GM12864 (cell line): ENCODE measurements around the gene RAP1GAP2.

ENCODE experiments used
- DNase-seq: peaks from one replicate; pipeline ENCODE4 v3.0.0-alpha.2; 2011; ENCODE audit warnings: low read depth
- H3K4me3 ChIP-seq: 2 replicates; pipeline ENCODE4 v1.5.1; 2011; ENCODE audit warnings: mild to moderate bottlenecking, low read depth, low read length, control low read depth
- TF ChIP-seq, protein P1 (sequence below): IDR thresholded peaks from 2 replicates; pipeline ENCODE4 v1.5.1; 2011; ENCODE audit warnings: low read depth, mild to moderate bottlenecking, moderate library complexity, low read length, control low read depth, inconsistent platforms; ENCODE audit errors: missing control alignments

RAP1GAP2 gene

GRCh38 chr17:2758870-2759269, 37.4 kb upstream of the RAP1GAP2 start:
- no peak for DNase-seq
- no peak overlapping the region for H3K4me3 ChIP-seq
- TF ChIP-seq, protein P1, sequence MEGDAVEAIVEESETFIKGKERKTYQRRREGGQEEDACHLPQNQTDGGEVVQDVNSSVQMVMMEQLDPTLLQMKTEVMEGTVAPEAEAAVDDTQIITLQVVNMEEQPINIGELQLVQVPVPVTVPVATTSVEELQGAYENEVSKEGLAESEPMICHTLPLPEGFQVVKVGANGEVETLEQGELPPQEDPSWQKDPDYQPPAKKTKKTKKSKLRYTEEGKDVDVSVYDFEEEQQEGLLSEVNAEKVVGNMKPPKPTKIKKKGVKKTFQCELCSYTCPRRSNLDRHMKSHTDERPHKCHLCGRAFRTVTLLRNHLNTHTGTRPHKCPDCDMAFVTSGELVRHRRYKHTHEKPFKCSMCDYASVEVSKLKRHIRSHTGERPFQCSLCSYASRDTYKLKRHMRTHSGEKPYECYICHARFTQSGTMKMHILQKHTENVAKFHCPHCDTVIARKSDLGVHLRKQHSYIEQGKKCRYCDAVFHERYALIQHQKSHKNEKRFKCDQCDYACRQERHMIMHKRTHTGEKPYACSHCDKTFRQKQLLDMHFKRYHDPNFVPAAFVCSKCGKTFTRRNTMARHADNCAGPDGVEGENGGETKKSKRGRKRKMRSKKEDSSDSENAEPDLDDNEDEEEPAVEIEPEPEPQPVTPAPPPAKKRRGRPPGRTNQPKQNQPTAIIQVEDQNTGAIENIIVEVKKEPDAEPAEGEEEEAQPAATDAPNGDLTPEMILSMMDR = no peak

DNA sequence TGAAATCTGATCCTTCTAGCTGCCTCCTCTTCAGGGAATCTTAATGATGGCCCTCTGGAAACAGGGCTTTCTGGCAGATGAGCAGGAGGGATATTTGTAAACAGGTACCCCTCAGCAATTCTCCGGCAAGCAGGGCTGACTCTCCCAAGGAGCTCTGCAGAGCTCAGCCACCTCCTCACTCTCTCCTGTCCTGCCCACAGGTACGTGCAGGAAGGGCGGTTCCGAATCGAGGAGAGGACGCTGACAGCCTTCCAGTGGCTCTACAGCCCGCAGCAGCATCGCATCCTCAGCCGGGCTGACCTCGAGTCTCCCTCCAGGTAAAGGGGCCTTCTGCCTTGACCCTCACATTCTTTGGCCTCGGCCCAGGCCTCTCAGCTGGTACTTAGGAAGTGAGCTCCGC, 26.1 kb upstream of the RAP1GAP2 start:
- H3K4me3 ChIP-seq = no peak overlapping the region
- TF ChIP-seq, protein P1 = no peak
- DNase-seq = no peak

DNA sequence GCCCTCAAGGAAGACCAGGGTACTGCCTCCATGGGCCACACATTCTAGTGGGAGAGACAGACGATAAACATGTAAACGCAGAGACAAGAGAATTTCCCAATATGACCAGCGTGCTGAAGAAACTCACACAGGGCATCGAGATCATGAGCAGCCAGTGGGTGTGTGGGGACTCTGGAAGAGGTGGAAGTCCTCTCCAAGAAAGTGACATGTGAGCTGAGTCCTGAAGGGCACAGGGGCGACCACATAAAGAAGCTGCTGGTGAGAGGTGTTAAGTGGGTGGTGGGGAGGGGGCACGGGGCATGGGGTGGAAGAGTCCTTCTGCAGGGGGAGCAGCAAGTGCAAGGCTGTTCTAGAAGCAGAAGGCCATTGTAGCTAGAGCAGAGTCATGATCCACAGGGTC, 21.0 kb upstream of the RAP1GAP2 start:
- no peak overlapping the region for H3K4me3 ChIP-seq
- DNase-seq = no peak
- TF ChIP-seq, protein P1 = no peak

GRCh38 chr17:2776589-2777241, 19.5 kb upstream of the RAP1GAP2 start:
- H3K4me3 ChIP-seq = no peak overlapping the region
- TF ChIP-seq, protein P1 = no peak
- DNase-seq = no peak

GRCh38 chr17:2777242-2777867, 18.9 kb upstream of the RAP1GAP2 start:
- no peak for DNase-seq
- TF ChIP-seq, protein P1 = no peak
- no peak overlapping the region for H3K4me3 ChIP-seq

GRCh38 chr17:2778489-2778888, 17.7 kb upstream of the RAP1GAP2 start:
- DNase-seq = no peak
- TF ChIP-seq, protein P1 = no peak
- no peak overlapping the region for H3K4me3 ChIP-seq

DNA sequence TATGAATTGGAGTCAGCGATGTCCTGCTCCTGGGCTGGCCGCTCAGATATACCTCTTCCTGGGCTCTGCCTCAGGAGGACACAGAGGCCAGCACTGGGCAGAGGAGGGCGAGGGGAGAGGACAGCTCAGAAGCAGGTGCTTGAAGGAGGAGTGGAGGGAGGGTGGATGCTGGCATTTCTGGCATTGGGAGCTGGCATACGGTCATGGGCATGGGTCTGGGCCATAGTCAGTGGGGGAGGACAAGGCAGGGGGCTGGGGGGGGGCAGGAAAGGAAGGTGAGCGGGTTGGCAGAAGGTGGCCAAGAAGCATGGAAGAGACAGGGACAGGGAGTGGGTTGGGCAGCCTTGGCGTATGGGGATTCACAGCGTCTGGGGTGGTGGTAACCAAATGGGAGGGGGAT, 16.7 kb upstream of the RAP1GAP2 start:
- TF ChIP-seq, protein P1 = no peak
- no peak overlapping the region for H3K4me3 ChIP-seq
- DNase-seq = no peak
